Lung (tissue), 12 donors: ENCODE results near the gene ASCC1. TPM values are rescaled to one million over a fixed set of nuclear protein-coding genes. Genes with fewer than 3 reads are reported as not detected.

Experiments
- ATAC-seq: fragments of 200-7000 bp; cut with Tn5 transposase; one replicate; pipeline ENCODE4 v1.9.1; 2020; ENCODE audit warnings: moderate number of reproducible peaks; ENCODE audit not compliant: insufficient read depth, low FRiP score
- DNase-seq, 3 donors: peaks; one replicate each; pipeline ENCODE4 v3.0.0-alpha.2; 2013 to 2017
- H3K27ac ChIP-seq, 2 donors: one replicate each; pipeline ENCODE4 v1.5.1; 2013; ENCODE audit warnings: mild to moderate bottlenecking in 2 of 2, moderate library complexity in 2 of 2, control low read depth in 1 of 2, inconsistent platforms in 1 of 2, low read depth in 1 of 2, low read length in 1 of 2
- H3K27me3 ChIP-seq, 3 donors: one replicate each; pipeline ENCODE4 v1.5.1; 2013; ENCODE audit warnings: low read length in 2 of 3; ENCODE audit not compliant: control insufficient read depth in 3 of 3, insufficient read depth in 3 of 3
- H3K36me3 ChIP-seq, 4 donors: one replicate each; pipeline ENCODE4 v1.5.1; 2013; ENCODE audit warnings: low read length in 4 of 4, mild to moderate bottlenecking in 1 of 4, moderate library complexity in 1 of 4; ENCODE audit not compliant: control insufficient read depth in 4 of 4, insufficient read depth in 4 of 4
- H3K4me1 ChIP-seq, 5 donors: one replicate each; pipeline ENCODE4 v1.5.1; 2013; ENCODE audit warnings: low read length in 5 of 5, mild to moderate bottlenecking in 2 of 5, moderate library complexity in 1 of 5; ENCODE audit not compliant: control insufficient read depth in 5 of 5, insufficient read depth in 5 of 5
- H3K4me3 ChIP-seq: one replicate; pipeline ENCODE4 v1.5.1; 2013; ENCODE audit warnings: mild to moderate bottlenecking, control low read depth, moderate library complexity
- H3K9ac ChIP-seq, 2 donors: one replicate each; pipeline ENCODE4 v1.5.1; 2013; ENCODE audit warnings: low read length in 2 of 2, control low read depth in 1 of 2; ENCODE audit not compliant: insufficient read depth in 1 of 2
- H3K9me3 ChIP-seq, 4 donors: one replicate each; pipeline ENCODE4 v1.5.1; 2013; ENCODE audit warnings: low read length in 3 of 4, mild to moderate bottlenecking in 1 of 4, moderate library complexity in 1 of 4; ENCODE audit not compliant: control insufficient read depth in 4 of 4, insufficient read depth in 3 of 4
- WGBS, 2 donors: extraction: QIAGEN DNeasy Blood & Tissue Kit; methylation state at CpG; one replicate each; pipeline ENCODE4 v1.1.7; 2013; 5-methylcytosine and 5-hydroxymethylcytosine counted together
- polyA plus RNA-seq, 2 donors: library from polyadenylated mRNA; stranded (reverse); fragments of 200-250 nt; gene quantifications; one replicate each; pipeline ENCODE4 v1.2.1, GENCODE V29; 2013
- total RNA-seq, 2 donors: library from RNA; depleted of rRNA in 1 of 2; stranded (reverse); fragments of >200 nt in 1 of 2; gene quantifications; one replicate each; pipeline ENCODE4 v1.2.1, GENCODE V29; 2014 to 2021
- TF ChIP-seq, protein P1 (sequence below): IDR thresholded peaks from 2 replicates; pipeline ENCODE4 v1.5.1; 2012; ENCODE audit warnings: mild to moderate bottlenecking; ENCODE audit errors: control extremely low read depth, extremely low read depth
- donor health status: control.
- donor health status: control.
- donor health status: Bipolar disorder and iron deficiency.
- donor health status: healthy.
- donor health status: DM: yes; HTN: yes; CAD: no.

Gene ASCC1
- total and polyA plus RNA-seq, 4 donors, result 9.0 to 29.9 (median 24.2) TPM

GRCh38 chr10:72105710-72106109, 110.4 kb downstream of the ASCC1 start:
- 95 to 98% methylated on average over 5 of the region's 5 CpGs for WGBS, 2 donors
- Histone ChIP-seq H3K27ac (peak overlapping the region in 1 of 2 donors; percentile 59), H3K9ac (no peak overlapping the region), H3K4me1 (peaks cover 0 to 8% (median 0%) of the 10 kb centered on the region in 5 donors), H3K27me3 (no peaks in the 10 kb centered on the region), H3K9me3 (no peaks in the 10 kb centered on the region), H3K4me3 (no peak overlapping the region), H3K36me3 (peaks cover 0 to 8% (median 4%) of the 10 kb centered on the region in 4 donors)
- ATAC-seq, result no peak
- no peak for DNase-seq
- TF ChIP-seq, protein P1, sequence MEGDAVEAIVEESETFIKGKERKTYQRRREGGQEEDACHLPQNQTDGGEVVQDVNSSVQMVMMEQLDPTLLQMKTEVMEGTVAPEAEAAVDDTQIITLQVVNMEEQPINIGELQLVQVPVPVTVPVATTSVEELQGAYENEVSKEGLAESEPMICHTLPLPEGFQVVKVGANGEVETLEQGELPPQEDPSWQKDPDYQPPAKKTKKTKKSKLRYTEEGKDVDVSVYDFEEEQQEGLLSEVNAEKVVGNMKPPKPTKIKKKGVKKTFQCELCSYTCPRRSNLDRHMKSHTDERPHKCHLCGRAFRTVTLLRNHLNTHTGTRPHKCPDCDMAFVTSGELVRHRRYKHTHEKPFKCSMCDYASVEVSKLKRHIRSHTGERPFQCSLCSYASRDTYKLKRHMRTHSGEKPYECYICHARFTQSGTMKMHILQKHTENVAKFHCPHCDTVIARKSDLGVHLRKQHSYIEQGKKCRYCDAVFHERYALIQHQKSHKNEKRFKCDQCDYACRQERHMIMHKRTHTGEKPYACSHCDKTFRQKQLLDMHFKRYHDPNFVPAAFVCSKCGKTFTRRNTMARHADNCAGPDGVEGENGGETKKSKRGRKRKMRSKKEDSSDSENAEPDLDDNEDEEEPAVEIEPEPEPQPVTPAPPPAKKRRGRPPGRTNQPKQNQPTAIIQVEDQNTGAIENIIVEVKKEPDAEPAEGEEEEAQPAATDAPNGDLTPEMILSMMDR, result no peak

- no peak for ATAC-seq
- no peak overlapping the region for H3K9ac ChIP-seq
- H3K9me3 ChIP-seq, result no peaks in the 10 kb centered on the region
- WGBS, 2 donors, result 96 to 98% methylated on average over 9 of the region's 9 CpGs
- no peak for DNase-seq
- TF ChIP-seq, protein P1, result no peak
- peaks cover 0 to 8% (median 0%) of the 10 kb centered on the region in 5 donors for H3K4me1 ChIP-seq
- peaks cover 0 to 8% (median 4%) of the 10 kb centered on the region in 4 donors for H3K36me3 ChIP-seq
- no peaks in the 10 kb centered on the region for H3K27me3 ChIP-seq
- H3K4me3 ChIP-seq, result no peak overlapping the region
- H3K27ac ChIP-seq, result no peak overlapping the region
Observed at GRCh38 chr10:72105098-72105475, 111.0 kb downstream of the ASCC1 start.

GRCh38 chr10:72104472-72105097, 111.5 kb downstream of the ASCC1 start:
- H3K27me3 ChIP-seq, result no peaks in the 10 kb centered on the region
- no peak overlapping the region for H3K9ac ChIP-seq
- H3K27ac ChIP-seq, result no peak overlapping the region
- H3K9me3 ChIP-seq, result no peaks in the 10 kb centered on the region
- peaks cover 0 to 8% (median 4%) of the 10 kb centered on the region in 4 donors for H3K36me3 ChIP-seq
- TF ChIP-seq, protein P1, result no peak
- peak in 1 of 3 donors; percentile 28 for DNase-seq
- H3K4me3 ChIP-seq, result no peak overlapping the region
- ATAC-seq, result no peak
- peaks cover 0 to 7% (median 0%) of the 10 kb centered on the region in 5 donors for H3K4me1 ChIP-seq
- 88 to 95% methylated on average over 8 of the region's 8 CpGs for WGBS, 2 donors

- ATAC-seq, result no peak
- WGBS, 2 donors, result 95 to 96% methylated on average over 10 of the region's 10 CpGs
- H3K36me3 ChIP-seq, result peaks cover 0 to 19% (median 6%) of the 10 kb centered on the region in 4 donors
Observed at GRCh38 chr10:72099600-72099921, 116.5 kb downstream of the ASCC1 start.

More at GRCh38 chr10:72099600-72099921, 116.5 kb downstream of the ASCC1 start:
- H3K4me3 ChIP-seq, result no peak overlapping the region
- H3K27me3 ChIP-seq, result no peaks in the 10 kb centered on the region
- no peak overlapping the region for H3K27ac ChIP-seq
- no peak overlapping the region for H3K9ac ChIP-seq
- TF ChIP-seq, protein P1, result no peak
- DNase-seq, result no peak
- peaks cover 0 to 14% (median 4%) of the 10 kb centered on the region in 5 donors for H3K4me1 ChIP-seq
- no peaks in the 10 kb centered on the region for H3K9me3 ChIP-seq
